ENCODE measurements around the gene OPCML.

DNA sequence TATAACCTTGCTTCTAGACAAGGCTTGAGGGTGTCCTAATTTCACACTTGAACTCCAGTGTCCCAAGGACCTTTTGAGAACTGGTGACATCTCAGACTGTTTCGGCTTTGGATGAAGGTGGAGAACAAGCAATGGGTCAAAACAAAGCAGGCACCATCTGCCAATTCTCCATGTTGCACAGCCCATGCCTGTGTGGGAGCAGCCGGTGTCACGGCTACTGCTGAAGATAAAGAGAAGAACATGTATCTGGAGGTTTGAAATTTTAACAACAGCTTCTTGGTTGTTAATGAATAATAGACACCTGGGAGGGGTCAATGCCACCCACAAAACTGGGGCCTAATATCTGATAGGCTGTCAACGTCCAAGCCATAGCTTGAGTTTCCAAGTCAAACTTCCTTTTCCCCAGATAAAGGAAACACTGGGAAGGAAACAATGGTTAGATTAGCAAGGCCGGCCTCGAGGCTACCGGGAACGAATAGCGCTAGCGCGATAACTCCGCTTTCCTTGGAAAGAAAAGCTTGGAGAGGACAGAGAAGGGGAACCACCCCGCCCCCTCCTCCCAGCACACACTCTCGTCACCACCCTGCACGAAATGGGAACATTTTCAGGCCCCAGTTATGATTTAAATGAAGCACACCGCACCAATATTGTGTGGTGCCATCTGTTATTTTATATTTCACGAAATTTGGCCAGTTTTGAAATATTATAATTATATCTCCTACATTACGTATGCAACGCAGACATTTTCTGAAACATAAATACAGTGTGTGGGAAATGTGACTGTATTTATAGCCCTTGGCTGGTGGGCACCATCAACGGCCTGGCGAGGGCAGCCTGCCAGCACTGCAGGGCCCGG, 21.8 kb upstream of the OPCML start:
- TF ChIP-seq, protein P1, sequence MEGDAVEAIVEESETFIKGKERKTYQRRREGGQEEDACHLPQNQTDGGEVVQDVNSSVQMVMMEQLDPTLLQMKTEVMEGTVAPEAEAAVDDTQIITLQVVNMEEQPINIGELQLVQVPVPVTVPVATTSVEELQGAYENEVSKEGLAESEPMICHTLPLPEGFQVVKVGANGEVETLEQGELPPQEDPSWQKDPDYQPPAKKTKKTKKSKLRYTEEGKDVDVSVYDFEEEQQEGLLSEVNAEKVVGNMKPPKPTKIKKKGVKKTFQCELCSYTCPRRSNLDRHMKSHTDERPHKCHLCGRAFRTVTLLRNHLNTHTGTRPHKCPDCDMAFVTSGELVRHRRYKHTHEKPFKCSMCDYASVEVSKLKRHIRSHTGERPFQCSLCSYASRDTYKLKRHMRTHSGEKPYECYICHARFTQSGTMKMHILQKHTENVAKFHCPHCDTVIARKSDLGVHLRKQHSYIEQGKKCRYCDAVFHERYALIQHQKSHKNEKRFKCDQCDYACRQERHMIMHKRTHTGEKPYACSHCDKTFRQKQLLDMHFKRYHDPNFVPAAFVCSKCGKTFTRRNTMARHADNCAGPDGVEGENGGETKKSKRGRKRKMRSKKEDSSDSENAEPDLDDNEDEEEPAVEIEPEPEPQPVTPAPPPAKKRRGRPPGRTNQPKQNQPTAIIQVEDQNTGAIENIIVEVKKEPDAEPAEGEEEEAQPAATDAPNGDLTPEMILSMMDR (conservative IDR thresholded peaks at IDR 0.05; ENCODE audit: low read depth, low read length), result no peak
- no peak for TF ChIP-seq EZH2 (IDR thresholded peaks at IDR 0.05; ENCODE audit: borderline replicate concordance, low read depth, low read length, poor library complexity, severe bottlenecking)

Measured in A673 (cell line).